ENCODE data around the gene SETBP1.

SETBP1 gene

GRCh38 chr18:44764863-44765262, 84.2 kb downstream of the SETBP1 start:
- peaks cover 23% of the 10 kb centered on the region for H3K79me1 ChIP-seq (replicated peaks; ENCODE audit: low read length, poor library complexity, severe bottlenecking)
- no peak overlapping the region for H2BK15ac ChIP-seq (ENCODE audit: low read depth, poor library complexity, severe bottlenecking)
- WGBS = no CpG with 5 or more reads among the region's 3 CpGs
- no peak overlapping the region for H4K91ac ChIP-seq (ENCODE audit: low read length)
- H3K4me3 ChIP-seq (ENCODE audit: insufficient read depth in 1 of 2, low read depth in 1 of 2, low read length in 2 of 2) = no peak overlapping the region
- peaks cover 0 to 11% of the 10 kb centered on the region in 2 experiments for H3K36me3 ChIP-seq (ENCODE audit: control insufficient read depth in 1 of 2, insufficient read depth in 2 of 2, low read depth in 1 of 2, low read length in 2 of 2)
- H3K27ac ChIP-seq (ENCODE audit: low read length, poor library complexity, severe bottlenecking) = no peak overlapping the region
- H3K23ac ChIP-seq (ENCODE audit: low read length in 2 of 2) = no peak overlapping the region
- H2AK5ac ChIP-seq (ENCODE audit: low read length, severe bottlenecking) = no peak overlapping the region
- no peak overlapping the region for H3K14ac ChIP-seq (ENCODE audit: low read length in 2 of 2)
- H3K9ac ChIP-seq (ENCODE audit: low read length) = no peak overlapping the region
- no peak overlapping the region for H2BK5ac ChIP-seq (ENCODE audit: low read depth, low read length, poor library complexity, severe bottlenecking)
- peaks cover 2% of the 10 kb centered on the region for H3K4me1 ChIP-seq (ENCODE audit: control insufficient read depth, insufficient read depth, low read depth, low read length)
- H2AFZ ChIP-seq (ENCODE audit: low read depth, low read length) = no peak overlapping the region
- H2BK120ac ChIP-seq (ENCODE audit: low read depth, low read length) = no peak overlapping the region
- no peak overlapping the region for H4K8ac ChIP-seq (ENCODE audit: low read length)
- no peaks in the 10 kb centered on the region for H3K27me3 ChIP-seq (ENCODE audit: control insufficient read depth in 1 of 2, insufficient read depth in 1 of 2, low read length in 2 of 2)
- H3K9me3 ChIP-seq (ENCODE audit: control insufficient read depth, low read length) = no peaks in the 10 kb centered on the region
- H3K4me2 ChIP-seq (ENCODE audit: low read length, poor library complexity, severe bottlenecking) = no peak overlapping the region
- no peak overlapping the region for H2BK12ac ChIP-seq (ENCODE audit: low read length in 2 of 2)
- no peak overlapping the region for H3K4ac ChIP-seq (ENCODE audit: low read depth in 1 of 2, low read length in 2 of 2)
- DNase-seq = no peak
- H3K18ac ChIP-seq (ENCODE audit: low read depth in 1 of 2, low read length in 2 of 2) = no peak overlapping the region

- Histone ChIP-seq H2AFZ (ENCODE audit: low read depth, low read length) (no peak overlapping the region), H3K36me3 (ENCODE audit: control insufficient read depth in 1 of 2, insufficient read depth in 2 of 2, low read depth in 1 of 2, low read length in 2 of 2) (peaks cover 0 to 11% of the 10 kb centered on the region in 2 experiments), H2BK15ac (ENCODE audit: low read depth, poor library complexity, severe bottlenecking) (no peak overlapping the region), H2BK120ac (ENCODE audit: low read depth, low read length) (no peak overlapping the region), H3K9me3 (ENCODE audit: control insufficient read depth, low read length) (no peaks in the 10 kb centered on the region), H3K79me1 (replicated peaks; ENCODE audit: low read length, poor library complexity, severe bottlenecking) (peaks cover 22% of the 10 kb centered on the region), H3K9ac (ENCODE audit: low read length) (no peak overlapping the region), H3K4me1 (ENCODE audit: control insufficient read depth, insufficient read depth, low read depth, low read length) (peaks cover 2% of the 10 kb centered on the region), H3K4me2 (ENCODE audit: low read length, poor library complexity, severe bottlenecking) (no peak overlapping the region), H4K91ac (ENCODE audit: low read length) (no peak overlapping the region), H3K23ac (ENCODE audit: low read length in 2 of 2) (no peak overlapping the region), H2BK5ac (ENCODE audit: low read depth, low read length, poor library complexity, severe bottlenecking) (no peak overlapping the region), H3K18ac (ENCODE audit: low read depth in 1 of 2, low read length in 2 of 2) (no peak overlapping the region), H3K4ac (ENCODE audit: low read depth in 1 of 2, low read length in 2 of 2) (no peak overlapping the region), H3K27me3 (ENCODE audit: control insufficient read depth in 1 of 2, insufficient read depth in 1 of 2, low read length in 2 of 2) (no peaks in the 10 kb centered on the region), H2BK12ac (ENCODE audit: low read length in 2 of 2) (no peak overlapping the region), H3K14ac (ENCODE audit: low read length in 2 of 2) (no peak overlapping the region), H3K27ac (ENCODE audit: low read length, poor library complexity, severe bottlenecking) (no peak overlapping the region), H4K8ac (ENCODE audit: low read length) (no peak overlapping the region), H3K4me3 (ENCODE audit: insufficient read depth in 1 of 2, low read depth in 1 of 2, low read length in 2 of 2) (no peak overlapping the region), H2AK5ac (ENCODE audit: low read length, severe bottlenecking) (no peak overlapping the region)
- WGBS = 100% methylated on average over 1 of the region's 3 CpGs
- no peak for DNase-seq
Measured at GRCh38 chr18:44765456-44765855, 84.8 kb downstream of the SETBP1 start.

GRCh38 chr18:44766450-44766849, 85.8 kb downstream of the SETBP1 start:
- Histone ChIP-seq H4K91ac (ENCODE audit: low read length) (no peak overlapping the region), H3K4me2 (ENCODE audit: low read length, poor library complexity, severe bottlenecking) (no peak overlapping the region), H3K14ac (ENCODE audit: low read length in 2 of 2) (no peak overlapping the region), H2BK12ac (ENCODE audit: low read length in 2 of 2) (no peak overlapping the region), H2BK5ac (ENCODE audit: low read depth, low read length, poor library complexity, severe bottlenecking) (no peak overlapping the region), H3K27ac (ENCODE audit: low read length, poor library complexity, severe bottlenecking) (no peak overlapping the region), H3K4me3 (ENCODE audit: insufficient read depth in 1 of 2, low read depth in 1 of 2, low read length in 2 of 2) (no peak overlapping the region), H3K9ac (ENCODE audit: low read length) (no peak overlapping the region), H2AK5ac (ENCODE audit: low read length, severe bottlenecking) (no peak overlapping the region), H3K9me3 (ENCODE audit: control insufficient read depth, low read length) (no peaks in the 10 kb centered on the region), H2AFZ (ENCODE audit: low read depth, low read length) (no peak overlapping the region), H3K27me3 (ENCODE audit: control insufficient read depth in 1 of 2, insufficient read depth in 1 of 2, low read length in 2 of 2) (no peaks in the 10 kb centered on the region), H3K36me3 (ENCODE audit: control insufficient read depth in 1 of 2, insufficient read depth in 2 of 2, low read depth in 1 of 2, low read length in 2 of 2) (peaks cover 0 to 11% of the 10 kb centered on the region in 2 experiments), H3K23ac (ENCODE audit: low read length in 2 of 2) (no peak overlapping the region), H2BK15ac (ENCODE audit: low read depth, poor library complexity, severe bottlenecking) (no peak overlapping the region), H3K79me1 (replicated peaks; ENCODE audit: low read length, poor library complexity, severe bottlenecking) (peaks cover 26% of the 10 kb centered on the region), H4K8ac (ENCODE audit: low read length) (no peak overlapping the region), H3K18ac (ENCODE audit: low read depth in 1 of 2, low read length in 2 of 2) (no peak overlapping the region), H3K4ac (ENCODE audit: low read depth in 1 of 2, low read length in 2 of 2) (no peak overlapping the region), H3K4me1 (ENCODE audit: control insufficient read depth, insufficient read depth, low read depth, low read length) (peaks cover 3% of the 10 kb centered on the region), H2BK120ac (ENCODE audit: low read depth, low read length) (no peak overlapping the region)
- no CpG with 5 or more reads among the region's 2 CpGs for WGBS
- DNase-seq = no peak

GRCh38 chr18:44767807-44768206, 87.1 kb downstream of the SETBP1 start:
- no peak overlapping the region for H3K4me3 ChIP-seq (ENCODE audit: insufficient read depth in 1 of 2, low read depth in 1 of 2, low read length in 2 of 2)
- H4K8ac ChIP-seq (ENCODE audit: low read length) = no peak overlapping the region
- WGBS = 98% methylated on average over 4 of the region's 4 CpGs
- H2BK5ac ChIP-seq (ENCODE audit: low read depth, low read length, poor library complexity, severe bottlenecking) = no peak overlapping the region
- DNase-seq = no peak
- no peak overlapping the region for H3K4ac ChIP-seq (ENCODE audit: low read depth in 1 of 2, low read length in 2 of 2)
- H2BK12ac ChIP-seq (ENCODE audit: low read length in 2 of 2) = no peak overlapping the region
- no peak overlapping the region for H3K4me2 ChIP-seq (ENCODE audit: low read length, poor library complexity, severe bottlenecking)
- H2AK5ac ChIP-seq (ENCODE audit: low read length, severe bottlenecking) = no peak overlapping the region
- no peak overlapping the region for H3K18ac ChIP-seq (ENCODE audit: low read depth in 1 of 2, low read length in 2 of 2)
- no peaks in the 10 kb centered on the region for H3K9me3 ChIP-seq (ENCODE audit: control insufficient read depth, low read length)
- H3K14ac ChIP-seq (ENCODE audit: low read length in 2 of 2) = no peak overlapping the region
- H3K36me3 ChIP-seq (ENCODE audit: control insufficient read depth in 1 of 2, insufficient read depth in 2 of 2, low read depth in 1 of 2, low read length in 2 of 2) = peaks cover 0 to 11% of the 10 kb centered on the region in 2 experiments
- no peak overlapping the region for H3K9ac ChIP-seq (ENCODE audit: low read length)
- no peak overlapping the region for H2BK15ac ChIP-seq (ENCODE audit: low read depth, poor library complexity, severe bottlenecking)
- H3K27ac ChIP-seq (ENCODE audit: low read length, poor library complexity, severe bottlenecking) = no peak overlapping the region
- no peak overlapping the region for H3K23ac ChIP-seq (ENCODE audit: low read length in 2 of 2)
- peaks cover 21% of the 10 kb centered on the region for H3K79me1 ChIP-seq (replicated peaks; ENCODE audit: low read length, poor library complexity, severe bottlenecking)
- H2BK120ac ChIP-seq (ENCODE audit: low read depth, low read length) = no peak overlapping the region
- no peak overlapping the region for H2AFZ ChIP-seq (ENCODE audit: low read depth, low read length)
- no peak overlapping the region for H4K91ac ChIP-seq (ENCODE audit: low read length)
- peaks cover 5% of the 10 kb centered on the region for H3K4me1 ChIP-seq (ENCODE audit: control insufficient read depth, insufficient read depth, low read depth, low read length)
- no peaks in the 10 kb centered on the region for H3K27me3 ChIP-seq (ENCODE audit: control insufficient read depth in 1 of 2, insufficient read depth in 1 of 2, low read length in 2 of 2)
